Activated gamma-delta T cell (primary cell): ENCODE results near the gene RAD18.

Experiments used
- DNase-seq: peaks from one replicate; lab custom pipeline; 2025; lab: John Stamatoyannopoulos, UW

RAD18 gene

GRCh38 chr3:8985876-8986275 lies 22.6 kb upstream of the RAD18 start:
- DNase-seq: no peak

- DNase-seq: no peak
These were observed 22.1 kb upstream of the RAD18 start for GRCh38 chr3:8985411-8985831.

GRCh38 chr3:8984526-8984925 lies 21.3 kb upstream of the RAD18 start:
- no peak for DNase-seq

- DNase-seq: no peak
These were observed 20.8 kb upstream of the RAD18 start for GRCh38 chr3:8984081-8984480.

- no peak for DNase-seq
These were observed 20.3 kb upstream of the RAD18 start for GRCh38 chr3:8983591-8983990.

- no peak for DNase-seq
These were observed 19.8 kb upstream of the RAD18 start for GRCh38 chr3:8983026-8983425.

- DNase-seq: no peak
These were observed 19.2 kb upstream of the RAD18 start for GRCh38 chr3:8982509-8982908.

- no peak for DNase-seq
These were observed 18.4 kb upstream of the RAD18 start for GRCh38 chr3:8981700-8982099.

- DNase-seq: no peak
These were observed 18.0 kb upstream of the RAD18 start for GRCh38 chr3:8981296-8981695.

- DNase-seq: no peak
These were observed 17.5 kb upstream of the RAD18 start for GRCh38 chr3:8980756-8981257.

GRCh38 chr3:8979262-8979661 lies 16.0 kb upstream of the RAD18 start:
- DNase-seq: no peak

GRCh38 chr3:8978551-8978950 lies 15.3 kb upstream of the RAD18 start:
- no peak for DNase-seq

GRCh38 chr3:8976540-8977182 lies 13.4 kb upstream of the RAD18 start:
- DNase-seq: no peak

GRCh38 chr3:8975081-8976020 lies 12.1 kb upstream of the RAD18 start:
- no peak for DNase-seq

GRCh38 chr3:8974458-8974857 lies 11.2 kb upstream of the RAD18 start:
- no peak for DNase-seq

GRCh38 chr3:8972639-8973038 lies 9.4 kb upstream of the RAD18 start:
- no peak for DNase-seq

- DNase-seq: no peak
These were observed 7.8 kb upstream of the RAD18 start for GRCh38 chr3:8970971-8971589.

GRCh38 chr3:8969241-8969640 lies 6.0 kb upstream of the RAD18 start:
- DNase-seq: no peak

- no peak for DNase-seq
These were observed 5.2 kb upstream of the RAD18 start for GRCh38 chr3:8968375-8968882.

- no peak for DNase-seq
These were observed 4.3 kb upstream of the RAD18 start for GRCh38 chr3:8967553-8967952.

GRCh38 chr3:8966820-8967348 lies 3.6 kb upstream of the RAD18 start:
- DNase-seq: no peak

- DNase-seq: no peak
These were observed 3.0 kb upstream of the RAD18 start for GRCh38 chr3:8966150-8966819.
